Activated T-helper 17 cell treated with anti-CD3 and anti-CD28 coated beads, Interleukin-2, amount 50 U/mL, for 72 hours (primary cell): Measurements from ENCODE around the gene CRYBG1. TPM values are rescaled to one million over a fixed set of nuclear protein-coding genes. Genes with fewer than 3 reads are reported as not detected.

ENCODE experiments used
- ATAC-seq: fragments of 150-1000 bp; cut with Tn5 transposase; replicated peaks from 2 replicates; pipeline ENCODE4 v1.10.0; 2021; ENCODE audit warnings: mild to moderate bottlenecking, moderate library complexity
- H3K27ac Mint-ChIP-seq: one replicate; pipeline ENCODE4 v1.8.0; 2022; ENCODE audit warnings: mixed read lengths
- H3K27me3 Mint-ChIP-seq: one replicate; pipeline ENCODE4 v1.8.0; 2022; ENCODE audit warnings: mixed read lengths
- H3K36me3 Mint-ChIP-seq: one replicate; pipeline ENCODE4 v1.8.0; 2022; ENCODE audit warnings: low read depth, mild to moderate bottlenecking, mixed read lengths
- H3K4me1 Mint-ChIP-seq: one replicate; pipeline ENCODE4 v1.8.0; 2022; ENCODE audit warnings: mixed read lengths
- H3K4me3 Mint-ChIP-seq: one replicate; pipeline ENCODE4 v1.8.0; 2022; ENCODE audit warnings: mild to moderate bottlenecking, mixed read lengths
- H3K9me3 Mint-ChIP-seq: one replicate; pipeline ENCODE4 v1.8.0; 2022; ENCODE audit warnings: mixed read lengths
- total RNA-seq, 2 donors: library from RNA; stranded (reverse); gene quantifications; one replicate each; pipeline ENCODE4 v1.2.3, GENCODE V29; 2022

CRYBG1 gene
- total RNA-seq, 2 donors from 2014 or later, result 30.6 to 36.4 TPM

DNA sequence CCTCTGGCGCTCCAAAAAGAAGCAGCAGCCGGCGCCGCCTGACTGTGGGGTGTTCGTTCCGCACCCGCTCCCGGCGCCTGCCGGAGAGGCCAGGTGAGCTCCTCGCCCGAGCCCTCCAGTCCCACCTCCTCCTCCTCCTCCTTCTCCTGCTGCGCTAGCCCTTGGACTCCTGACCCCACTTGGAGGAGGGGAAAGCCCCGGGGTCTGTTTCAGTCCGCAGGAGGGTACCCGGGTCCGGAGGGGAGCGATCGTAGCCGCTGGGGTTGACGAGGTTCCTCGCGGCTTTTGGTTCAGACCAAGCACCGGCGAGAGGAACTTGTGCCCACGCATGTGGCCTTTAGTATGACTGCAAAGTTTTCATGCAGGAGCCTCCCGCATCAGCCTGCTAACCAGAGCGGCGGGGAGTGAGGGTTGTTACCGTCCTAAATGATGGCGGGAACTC lies 493 bp downstream of the CRYBG1 start:
- H3K27me3 Mint-ChIP-seq, result peaks cover 30% of the 10 kb centered on the region
- peak; percentile 63 for ATAC-seq
- no peak overlapping the region for H3K27ac Mint-ChIP-seq
- peak overlapping the region; percentile 81 for H3K4me3 Mint-ChIP-seq
- H3K9me3 Mint-ChIP-seq, result no peaks in the 10 kb centered on the region
- H3K36me3 Mint-ChIP-seq, result no peaks in the 10 kb centered on the region
- H3K4me1 Mint-ChIP-seq, result peaks cover 4% of the 10 kb centered on the region

DNA sequence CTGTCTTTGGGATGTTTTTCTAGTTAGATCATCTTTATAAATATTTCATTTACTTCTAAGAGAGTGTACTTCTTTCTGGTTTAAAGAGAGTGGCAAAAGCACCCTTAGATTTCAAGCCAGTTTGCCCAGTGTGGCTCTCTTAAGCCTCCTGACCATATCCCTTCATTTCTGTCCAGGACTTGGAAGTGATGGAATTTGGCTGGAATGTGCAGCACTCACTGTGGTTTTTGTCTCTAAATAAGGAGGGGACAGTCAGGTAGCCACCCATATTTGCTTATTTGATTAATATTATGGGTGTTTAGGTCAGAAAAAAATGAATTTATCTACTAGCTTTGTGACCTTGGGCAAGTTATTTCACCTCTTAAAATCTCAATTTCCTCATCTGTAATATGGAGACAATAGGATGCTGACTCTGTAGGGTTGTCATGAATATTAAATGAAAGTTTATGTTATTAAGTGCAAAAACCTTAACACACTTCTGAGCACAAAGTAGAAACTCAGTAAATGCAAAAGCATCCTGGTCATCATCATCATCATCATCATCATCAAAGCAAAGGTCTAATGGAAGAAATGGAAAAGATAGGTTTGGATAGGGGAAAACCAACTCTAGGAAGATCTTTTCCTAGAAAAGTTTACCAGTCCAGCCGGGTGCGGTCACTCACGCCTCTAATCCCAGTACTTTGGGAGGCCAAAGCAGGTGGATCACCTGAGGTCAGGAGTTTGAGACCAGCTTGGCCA lies 3.1 kb downstream of the CRYBG1 start:
- no peak for ATAC-seq
- H3K4me3 Mint-ChIP-seq, result no peak overlapping the region
- no peak overlapping the region for H3K27ac Mint-ChIP-seq
- H3K27me3 Mint-ChIP-seq, result peaks cover 15% of the 10 kb centered on the region
- no peaks in the 10 kb centered on the region for H3K36me3 Mint-ChIP-seq
- peaks cover 4% of the 10 kb centered on the region for H3K4me1 Mint-ChIP-seq
- H3K9me3 Mint-ChIP-seq, result no peaks in the 10 kb centered on the region

DNA sequence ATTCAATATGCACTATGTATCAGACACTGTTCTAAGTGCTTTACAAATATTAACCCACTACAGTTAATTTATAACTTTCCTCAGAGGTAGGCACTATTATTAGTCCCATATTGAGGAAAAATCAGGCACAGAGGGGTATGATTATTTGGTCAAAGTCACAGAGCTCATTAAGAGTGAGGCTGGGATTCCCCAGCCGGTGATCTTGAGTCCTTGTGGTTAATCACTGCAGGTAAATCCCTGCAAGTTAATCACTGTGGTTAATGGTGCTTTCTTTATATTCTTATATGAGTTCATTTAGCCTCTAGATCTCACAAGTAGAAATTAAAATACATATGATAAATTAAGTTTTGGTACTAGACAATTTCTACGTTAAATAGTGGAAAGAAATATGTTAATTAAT lies 9.2 kb downstream of the CRYBG1 start:
- H3K27me3 Mint-ChIP-seq, result peaks cover 3% of the 10 kb centered on the region
- no peak for ATAC-seq
- no peaks in the 10 kb centered on the region for H3K36me3 Mint-ChIP-seq
- H3K9me3 Mint-ChIP-seq, result no peaks in the 10 kb centered on the region
- H3K4me3 Mint-ChIP-seq, result no peak overlapping the region
- H3K4me1 Mint-ChIP-seq, result no peaks in the 10 kb centered on the region
- H3K27ac Mint-ChIP-seq, result no peak overlapping the region

DNA sequence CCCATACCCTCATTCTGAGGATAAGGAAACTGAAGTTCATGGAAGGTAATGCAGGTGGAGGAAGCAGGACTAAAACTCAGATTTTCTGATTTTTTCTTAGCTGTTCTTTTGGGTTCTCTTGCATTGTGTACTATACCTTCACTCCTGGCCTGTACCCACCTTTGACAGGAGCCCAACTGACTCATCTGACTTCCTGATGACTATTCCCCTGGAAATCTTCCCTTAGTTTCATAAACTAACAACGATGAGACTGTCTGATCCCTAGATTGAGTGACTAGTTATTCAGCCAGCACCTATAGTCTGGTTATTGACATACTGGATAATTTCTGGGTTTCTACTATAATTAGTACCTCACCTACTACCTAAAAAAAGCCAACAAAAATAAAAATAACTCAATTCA lies 10.1 kb downstream of the CRYBG1 start:
- Mint-ChIP-seq H3K9me3 (no peaks in the 10 kb centered on the region), H3K27ac (no peak overlapping the region), H3K4me1 (no peaks in the 10 kb centered on the region), H3K27me3 (peaks cover 8% of the 10 kb centered on the region), H3K4me3 (no peak overlapping the region), H3K36me3 (no peaks in the 10 kb centered on the region)
- ATAC-seq, result no peak

DNA sequence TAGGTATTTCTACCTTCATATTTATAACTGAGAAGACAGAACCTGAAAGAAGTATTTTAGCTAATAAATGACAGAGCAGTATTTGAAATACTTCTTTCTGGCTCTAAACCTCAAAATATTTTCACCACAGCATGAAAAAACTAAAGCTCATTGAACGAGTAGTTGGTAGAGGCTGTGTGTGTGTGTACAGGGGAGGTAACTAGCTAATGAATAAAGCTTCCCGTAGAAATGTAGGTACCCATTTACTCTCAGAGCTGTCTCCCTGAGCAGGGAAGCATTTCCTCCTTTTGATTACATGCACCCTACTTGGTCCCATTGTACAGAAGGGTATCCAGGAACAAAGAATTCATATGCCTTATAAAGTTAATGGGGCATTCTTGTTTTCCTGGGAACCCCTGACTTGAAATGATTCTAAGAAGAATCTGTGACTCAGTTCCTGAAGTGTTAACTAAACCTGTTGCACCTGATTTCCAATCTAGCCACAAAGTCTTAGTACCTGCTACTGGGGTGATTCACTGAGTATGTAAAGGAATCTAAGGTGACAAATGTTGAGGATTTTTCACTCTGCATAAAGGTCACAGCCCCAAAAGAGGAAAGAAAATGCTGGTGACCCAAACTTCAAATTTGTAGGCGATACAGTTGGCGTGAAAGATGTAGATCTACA lies 12.5 kb downstream of the CRYBG1 start:
- peaks cover 15% of the 10 kb centered on the region for H3K27me3 Mint-ChIP-seq
- H3K4me3 Mint-ChIP-seq, result peak overlapping the region; percentile 40
- no peaks in the 10 kb centered on the region for H3K9me3 Mint-ChIP-seq
- no peaks in the 10 kb centered on the region for H3K36me3 Mint-ChIP-seq
- no peaks in the 10 kb centered on the region for H3K4me1 Mint-ChIP-seq
- ATAC-seq, result peak; percentile 91
- peak overlapping the region; percentile 72 for H3K27ac Mint-ChIP-seq

DNA sequence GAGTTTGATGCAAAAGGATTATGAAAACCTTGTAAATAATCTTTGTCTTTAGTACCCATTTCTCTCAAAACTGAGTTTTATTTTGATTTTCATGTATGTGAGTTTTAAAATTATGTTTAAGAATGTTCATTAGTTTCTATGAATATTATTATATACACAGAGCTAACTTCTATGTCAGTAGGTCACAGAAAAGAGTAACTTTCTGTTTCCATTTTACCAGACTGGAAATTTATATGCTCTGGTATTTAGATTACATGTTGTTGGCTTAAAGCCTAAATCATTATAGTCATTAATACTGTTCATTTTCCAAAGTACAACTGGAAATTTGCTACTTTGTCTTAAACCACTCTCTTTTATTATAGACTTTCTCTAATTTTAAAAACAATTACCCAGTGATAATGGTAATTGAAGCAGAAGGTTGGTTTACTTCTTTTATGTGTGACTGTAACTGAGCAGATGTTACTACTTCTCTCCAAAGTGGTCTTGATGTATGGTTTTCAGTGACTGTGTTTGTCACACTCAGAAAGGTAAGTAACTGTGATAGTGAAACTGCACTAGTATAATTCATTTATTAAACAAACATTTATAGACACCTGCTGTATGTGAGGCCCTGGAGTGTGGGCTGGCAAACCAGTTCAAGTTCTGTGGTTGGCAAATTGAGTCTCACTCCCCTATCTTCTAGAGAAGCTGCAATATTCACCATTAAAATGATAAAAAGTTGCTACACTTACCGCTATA lies 13.2 kb downstream of the CRYBG1 start:
- ATAC-seq, result peak; percentile 49

DNA sequence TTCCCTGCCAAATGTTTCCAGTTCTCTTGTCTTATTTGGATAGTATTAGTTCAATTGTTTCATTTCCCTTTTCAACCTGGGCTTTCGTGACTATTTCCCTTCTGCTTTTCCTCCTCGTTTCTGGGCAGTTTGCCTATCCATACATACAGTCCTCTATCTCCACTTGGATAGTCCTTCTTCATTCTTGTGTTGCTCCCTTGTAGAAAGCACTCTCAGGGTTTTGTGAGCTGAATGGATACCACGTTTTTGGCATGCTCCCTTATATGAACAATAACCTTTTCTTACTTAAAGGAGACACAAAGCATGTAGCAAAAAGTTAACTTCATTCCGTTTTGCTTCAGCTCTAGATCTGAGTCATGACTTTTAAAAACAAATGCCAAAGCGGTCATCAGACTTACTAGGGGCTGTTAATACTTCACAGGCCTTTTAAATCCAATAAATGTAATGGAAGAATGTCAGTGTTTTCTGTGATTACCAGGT lies 16.6 kb downstream of the CRYBG1 start:
- peaks cover 20% of the 10 kb centered on the region for H3K27me3 Mint-ChIP-seq
- H3K27ac Mint-ChIP-seq, result no peak overlapping the region
- no peak for ATAC-seq
- no peaks in the 10 kb centered on the region for H3K4me1 Mint-ChIP-seq
- H3K36me3 Mint-ChIP-seq, result no peaks in the 10 kb centered on the region
- H3K4me3 Mint-ChIP-seq, result no peak overlapping the region
- no peaks in the 10 kb centered on the region for H3K9me3 Mint-ChIP-seq

More for the DNA sequence above, 13.2 kb downstream of the CRYBG1 start:
- no peaks in the 10 kb centered on the region for H3K4me1 Mint-ChIP-seq
- peak overlapping the region; percentile 72 for H3K27ac Mint-ChIP-seq
- no peaks in the 10 kb centered on the region for H3K36me3 Mint-ChIP-seq
- H3K4me3 Mint-ChIP-seq, result peak overlapping the region; percentile 40
- no peaks in the 10 kb centered on the region for H3K9me3 Mint-ChIP-seq
- H3K27me3 Mint-ChIP-seq, result peaks cover 20% of the 10 kb centered on the region

DNA sequence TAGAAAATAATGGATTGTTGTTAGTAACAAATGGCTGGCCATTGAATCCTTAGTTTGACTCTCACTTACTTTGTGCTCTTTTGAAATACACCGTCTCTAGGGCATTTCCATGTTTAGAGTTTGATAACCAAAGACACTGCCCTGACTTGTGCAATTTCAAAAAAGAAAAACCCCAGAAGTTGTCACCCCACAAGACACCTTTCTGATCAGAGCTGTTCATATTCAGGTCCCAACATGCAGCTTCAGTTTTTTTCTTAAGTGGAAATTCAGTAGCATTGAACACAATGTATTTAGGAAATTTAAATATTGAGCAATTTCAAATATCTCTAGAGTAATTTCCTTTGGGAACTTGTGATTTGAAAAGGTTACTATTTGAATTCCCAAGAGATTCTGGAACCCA lies 19.4 kb downstream of the CRYBG1 start:
- no peak for ATAC-seq
- Mint-ChIP-seq H3K4me3 (no peak overlapping the region), H3K27ac (no peak overlapping the region), H3K4me1 (no peaks in the 10 kb centered on the region), H3K36me3 (no peaks in the 10 kb centered on the region), H3K27me3 (peaks cover 19% of the 10 kb centered on the region), H3K9me3 (no peaks in the 10 kb centered on the region)

DNA sequence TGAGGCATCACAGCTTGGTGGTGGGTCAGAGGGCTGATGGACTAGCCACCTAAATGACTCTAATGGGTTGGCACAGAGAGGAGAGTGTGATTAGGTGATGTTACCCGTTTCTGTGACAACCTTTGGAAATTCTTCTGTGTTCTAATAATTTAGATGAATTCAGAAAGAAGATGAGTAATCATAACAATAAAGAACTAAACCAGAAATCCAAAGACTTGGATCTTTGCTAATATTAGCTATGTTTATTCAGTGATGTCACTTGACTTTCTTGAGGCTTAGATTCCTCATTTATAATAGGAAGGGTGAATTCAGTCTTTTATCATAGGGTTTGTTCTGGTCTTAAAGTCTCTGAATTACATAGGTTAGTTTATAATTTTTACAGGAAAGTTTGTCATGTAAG lies 19.9 kb downstream of the CRYBG1 start:
- Mint-ChIP-seq H3K27ac (no peak overlapping the region), H3K9me3 (no peaks in the 10 kb centered on the region), H3K4me3 (no peak overlapping the region), H3K4me1 (no peaks in the 10 kb centered on the region), H3K27me3 (peaks cover 17% of the 10 kb centered on the region), H3K36me3 (no peaks in the 10 kb centered on the region)
- ATAC-seq, result no peak

DNA sequence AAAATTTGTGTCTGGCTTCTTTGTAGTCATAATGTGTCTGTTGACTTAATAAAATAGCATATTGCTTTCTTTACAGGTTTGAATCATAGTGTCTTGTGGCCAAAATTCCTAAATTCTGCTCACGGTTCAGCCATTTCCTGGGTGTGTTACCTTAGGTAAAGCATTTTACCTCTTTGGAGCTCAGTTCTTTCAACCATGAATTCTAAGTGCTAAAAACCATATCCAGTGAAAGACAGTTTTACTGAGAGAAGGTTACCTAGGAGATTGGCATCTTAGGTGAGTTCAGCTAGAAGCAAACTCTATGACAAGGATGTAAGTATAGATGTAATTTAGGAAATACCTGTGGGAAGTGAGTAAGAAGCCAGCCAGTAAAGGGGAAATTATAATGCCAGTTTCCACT lies 20.7 kb downstream of the CRYBG1 start:
- no peaks in the 10 kb centered on the region for H3K36me3 Mint-ChIP-seq
- no peaks in the 10 kb centered on the region for H3K4me1 Mint-ChIP-seq
- H3K27me3 Mint-ChIP-seq, result peaks cover 16% of the 10 kb centered on the region
- no peak for ATAC-seq
- no peak overlapping the region for H3K27ac Mint-ChIP-seq
- no peaks in the 10 kb centered on the region for H3K9me3 Mint-ChIP-seq
- H3K4me3 Mint-ChIP-seq, result no peak overlapping the region

DNA sequence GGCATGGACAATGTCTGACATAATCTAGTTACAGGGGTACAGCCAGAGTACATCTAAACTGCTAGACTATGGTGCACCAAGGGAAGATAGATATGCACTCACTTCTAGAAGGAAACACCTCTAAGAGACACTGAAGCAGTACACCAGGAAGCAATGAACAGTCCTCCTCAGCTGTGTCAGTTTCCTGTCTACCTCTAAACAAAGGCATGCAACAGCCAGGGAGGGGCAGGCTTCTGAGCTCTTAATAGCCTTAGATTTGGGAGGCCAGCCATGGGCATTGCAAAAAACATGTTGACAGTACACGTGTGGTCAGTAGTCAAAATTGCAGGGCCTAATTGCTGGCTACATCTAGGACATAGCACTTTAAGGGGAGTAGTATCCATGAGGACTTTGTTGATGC lies 21.4 kb downstream of the CRYBG1 start:
- H3K27ac Mint-ChIP-seq, result no peak overlapping the region
- H3K9me3 Mint-ChIP-seq, result no peaks in the 10 kb centered on the region
- ATAC-seq, result no peak
- H3K4me3 Mint-ChIP-seq, result no peak overlapping the region
- H3K27me3 Mint-ChIP-seq, result peaks cover 13% of the 10 kb centered on the region
- no peaks in the 10 kb centered on the region for H3K4me1 Mint-ChIP-seq
- no peaks in the 10 kb centered on the region for H3K36me3 Mint-ChIP-seq

DNA sequence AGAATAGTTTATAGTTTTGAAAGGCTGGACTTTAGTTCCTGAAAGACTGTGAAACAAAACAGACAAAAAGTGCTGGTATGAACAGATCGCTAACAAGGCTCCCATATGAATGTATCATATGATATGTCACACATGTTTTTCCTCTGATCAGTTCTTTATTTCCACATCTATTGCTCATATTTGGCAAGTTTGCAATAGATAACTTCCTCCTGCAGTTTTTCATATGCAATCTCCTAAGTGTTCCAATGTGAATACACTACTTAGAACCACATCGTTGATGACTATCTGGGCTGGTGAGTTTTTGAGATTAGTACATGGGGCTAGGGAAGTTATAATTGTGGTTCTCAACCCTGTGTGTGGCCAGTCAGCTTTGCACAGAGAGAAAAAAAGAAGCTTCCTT lies 23.1 kb downstream of the CRYBG1 start:
- Mint-ChIP-seq H3K27ac (no peak overlapping the region), H3K36me3 (no peaks in the 10 kb centered on the region), H3K4me1 (no peaks in the 10 kb centered on the region), H3K4me3 (no peak overlapping the region), H3K9me3 (no peaks in the 10 kb centered on the region), H3K27me3 (peaks cover 4% of the 10 kb centered on the region)
- ATAC-seq, result no peak

DNA sequence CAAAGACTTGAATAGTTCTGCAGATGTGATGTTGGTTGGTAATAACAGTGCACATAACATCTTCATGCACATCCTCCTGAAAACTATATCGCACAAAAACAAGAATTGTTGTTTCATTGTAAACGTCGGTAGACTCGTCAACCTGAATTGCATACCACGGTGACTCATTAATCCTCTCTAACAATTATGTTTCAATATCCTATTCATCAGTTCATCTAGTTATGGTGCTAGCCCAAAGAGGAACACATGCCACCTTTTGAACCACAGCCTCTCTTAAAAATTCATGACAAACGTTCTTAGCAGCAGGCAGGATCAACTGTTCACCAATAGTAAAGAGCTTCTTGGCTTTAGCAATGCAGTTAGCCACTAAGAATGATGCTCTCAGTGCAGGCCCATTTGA lies 25.0 kb downstream of the CRYBG1 start:
- no peak overlapping the region for H3K27ac Mint-ChIP-seq

DNA sequence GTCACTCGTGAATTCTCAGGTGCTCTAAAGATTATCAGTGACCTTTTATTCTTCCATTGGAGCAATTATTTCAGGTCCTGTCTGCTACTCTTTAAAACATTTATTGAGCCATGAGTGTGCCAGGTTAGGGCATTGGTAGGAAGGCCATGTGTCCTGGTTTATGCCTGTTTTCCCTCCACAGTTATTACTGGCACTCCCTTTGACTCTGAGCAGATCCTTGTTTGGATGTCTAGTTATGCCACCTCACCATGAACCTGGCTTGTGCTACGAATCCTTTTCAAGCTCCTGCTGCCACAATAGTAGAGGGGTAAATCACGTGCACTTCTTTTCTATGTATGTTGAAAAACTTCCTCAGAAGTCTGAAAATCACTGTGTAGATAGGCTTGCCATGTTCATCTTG lies 27.4 kb downstream of the CRYBG1 start:
- no peak for ATAC-seq
- Mint-ChIP-seq H3K9me3 (no peaks in the 10 kb centered on the region), H3K36me3 (no peaks in the 10 kb centered on the region), H3K27ac (no peak overlapping the region), H3K4me1 (no peaks in the 10 kb centered on the region), H3K4me3 (no peak overlapping the region), H3K27me3 (peaks cover 12% of the 10 kb centered on the region)

More for the DNA sequence above, 25.0 kb downstream of the CRYBG1 start:
- no peak for ATAC-seq
- H3K9me3 Mint-ChIP-seq, result no peaks in the 10 kb centered on the region
- H3K4me1 Mint-ChIP-seq, result no peaks in the 10 kb centered on the region
- H3K27me3 Mint-ChIP-seq, result peaks cover 7% of the 10 kb centered on the region
- H3K36me3 Mint-ChIP-seq, result no peaks in the 10 kb centered on the region
- no peak overlapping the region for H3K4me3 Mint-ChIP-seq

DNA sequence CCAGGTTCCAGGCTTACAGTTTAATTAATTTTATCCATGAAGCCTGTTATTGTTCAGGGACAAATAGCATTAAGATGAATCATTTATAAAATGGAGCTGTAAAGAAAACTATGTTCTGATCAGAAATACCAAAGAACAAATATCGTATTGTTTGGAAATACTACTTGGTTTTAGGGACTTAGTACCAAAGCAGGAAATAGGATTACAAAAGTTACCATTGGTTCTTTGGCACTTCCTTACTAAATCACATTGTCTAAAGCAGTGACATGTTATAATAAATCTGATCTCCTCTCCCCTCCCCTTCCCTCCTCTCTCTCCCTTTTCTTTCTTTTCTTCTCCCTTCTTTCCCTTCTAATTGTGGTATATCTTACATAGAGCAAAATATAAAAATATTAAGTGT lies 29.6 kb downstream of the CRYBG1 start:
- H3K9me3 Mint-ChIP-seq, result no peaks in the 10 kb centered on the region
- ATAC-seq, result no peak
- H3K4me1 Mint-ChIP-seq, result no peaks in the 10 kb centered on the region
- no peaks in the 10 kb centered on the region for H3K36me3 Mint-ChIP-seq
- H3K27me3 Mint-ChIP-seq, result peaks cover 17% of the 10 kb centered on the region
- H3K27ac Mint-ChIP-seq, result no peak overlapping the region
- no peak overlapping the region for H3K4me3 Mint-ChIP-seq
